MM.1S (cell line): Measurements from ENCODE around the gene CENPM.

ENCODE experiments used
- DNase-seq: peaks from one replicate; pipeline ENCODE4 v3.0.0-alpha.2; 2015
- H2AFZ ChIP-seq: fragments of 300-600 bp; sonication (generic); 2 replicates; pipeline ENCODE4 v1.6.0; 2016; ENCODE audit warnings: antibody characterized with exemption, low read length
- H3F3A ChIP-seq: fragments of 300-600 bp; sonication (generic); 2 replicates; pipeline ENCODE4 v1.6.1; 2016; ENCODE audit warnings: mild to moderate bottlenecking, antibody characterized with exemption, low read length, moderate library complexity, mixed read lengths; ENCODE audit not compliant: insufficient read depth
- H3K27ac ChIP-seq: fragments of 300-600 bp; sonication (generic); 2 replicates; pipeline ENCODE4 v1.5.1; 2016; ENCODE audit warnings: mild to moderate bottlenecking, low read length
- H3K27me3 ChIP-seq: fragments of 300-600 bp; sonication (generic); replicated peaks from 2 replicates; pipeline ENCODE4 v1.6.0; 2016; ENCODE audit warnings: low read length; ENCODE audit not compliant: insufficient read depth
- H3K36me3 ChIP-seq: fragments of 300-600 bp; sonication (generic); replicated peaks from 2 replicates; pipeline ENCODE4 v1.6.1; 2016; ENCODE audit warnings: mild to moderate bottlenecking, low read length, mixed read lengths; ENCODE audit not compliant: insufficient read depth
- H3K4me1 ChIP-seq: fragments of 300-600 bp; sonication (generic); 2 replicates; pipeline ENCODE4 v1.6.1; 2016; ENCODE audit warnings: low read length, mixed read lengths
- H3K4me2 ChIP-seq: fragments of 300-600 bp; sonication (generic); 2 replicates; pipeline ENCODE4 v1.6.0; 2016; ENCODE audit warnings: low read depth, low read length
- H3K4me3 ChIP-seq: fragments of 300-600 bp; sonication (generic); 2 replicates; pipeline ENCODE4 v1.5.1; 2016; ENCODE audit warnings: low read length, mixed read lengths
- H3K79me2 ChIP-seq: fragments of 300-600 bp; sonication (generic); 2 replicates; pipeline ENCODE4 v1.6.1; 2016; ENCODE audit warnings: mixed run types, low read length, mixed read lengths
- H3K9ac ChIP-seq: fragments of 300-600 bp; sonication (generic); 2 replicates; pipeline ENCODE4 v1.6.1; 2016; ENCODE audit warnings: low read length, mixed read lengths
- H3K9me2 ChIP-seq: fragments of 300-600 bp; sonication (generic); replicated peaks from 2 replicates; pipeline ENCODE4 v1.6.1; 2016; ENCODE audit warnings: mild to moderate bottlenecking, low read length, mixed read lengths; ENCODE audit not compliant: insufficient read depth
- H3K9me3 ChIP-seq: fragments of 300-600 bp; sonication (generic); replicated peaks from 2 replicates; pipeline ENCODE4 v1.6.1; 2016; ENCODE audit warnings: mild to moderate bottlenecking, low read length, mixed read lengths; ENCODE audit not compliant: insufficient read depth
- H4K20me1 ChIP-seq: fragments of 300-600 bp; sonication (generic); 2 replicates; pipeline ENCODE4 v1.6.1; 2016; ENCODE audit warnings: mild to moderate bottlenecking, low read length, moderate library complexity, mixed read lengths; ENCODE audit not compliant: insufficient read depth
- EZH2 ChIP-seq: fragments of 300-600 bp; sonication (generic); optimal IDR thresholded peaks from 2 replicates; pipeline ENCODE3; 2017; ENCODE audit warnings: low read depth, mild to moderate bottlenecking, antibody characterized with exemption, low read length, mixed read lengths
- EZH2phosphoT487 ChIP-seq: fragments of 300-600 bp; sonication (generic); IDR thresholded peaks from 2 replicates; pipeline ENCODE4 v1.6.1; 2018; ENCODE audit warnings: antibody characterized with exemption, low read length
- TF ChIP-seq, protein P1 (sequence below): fragments of 300-600 bp; sonication (generic); IDR thresholded peaks from 2 replicates; pipeline ENCODE4 v1.5.1; 2016; ENCODE audit warnings: antibody characterized with exemption, low read length, mixed read lengths

Gene CENPM

GRCh38 chr22:41966607-41967240 lies 19.8 kb upstream of the CENPM start:
- Histone ChIP-seq H3K36me3 (no peaks in the 10 kb centered on the region), H3K4me2 (no peak overlapping the region), H3K9me3 (no peaks in the 10 kb centered on the region), H4K20me1 (no peaks in the 10 kb centered on the region), H3K4me3 (no peak overlapping the region), H3K9me2 (no peaks in the 10 kb centered on the region), H3K4me1 (no peaks in the 10 kb centered on the region), H3K79me2 (no peaks in the 10 kb centered on the region), H3F3A (no peaks in the 10 kb centered on the region), H2AFZ (no peak overlapping the region), H3K27me3 (peaks cover 7% of the 10 kb centered on the region; the same call in 1 of the 2 replicates), H3K9ac (no peak overlapping the region), H3K27ac (no peak overlapping the region)
- TF ChIP-seq, protein P1, sequence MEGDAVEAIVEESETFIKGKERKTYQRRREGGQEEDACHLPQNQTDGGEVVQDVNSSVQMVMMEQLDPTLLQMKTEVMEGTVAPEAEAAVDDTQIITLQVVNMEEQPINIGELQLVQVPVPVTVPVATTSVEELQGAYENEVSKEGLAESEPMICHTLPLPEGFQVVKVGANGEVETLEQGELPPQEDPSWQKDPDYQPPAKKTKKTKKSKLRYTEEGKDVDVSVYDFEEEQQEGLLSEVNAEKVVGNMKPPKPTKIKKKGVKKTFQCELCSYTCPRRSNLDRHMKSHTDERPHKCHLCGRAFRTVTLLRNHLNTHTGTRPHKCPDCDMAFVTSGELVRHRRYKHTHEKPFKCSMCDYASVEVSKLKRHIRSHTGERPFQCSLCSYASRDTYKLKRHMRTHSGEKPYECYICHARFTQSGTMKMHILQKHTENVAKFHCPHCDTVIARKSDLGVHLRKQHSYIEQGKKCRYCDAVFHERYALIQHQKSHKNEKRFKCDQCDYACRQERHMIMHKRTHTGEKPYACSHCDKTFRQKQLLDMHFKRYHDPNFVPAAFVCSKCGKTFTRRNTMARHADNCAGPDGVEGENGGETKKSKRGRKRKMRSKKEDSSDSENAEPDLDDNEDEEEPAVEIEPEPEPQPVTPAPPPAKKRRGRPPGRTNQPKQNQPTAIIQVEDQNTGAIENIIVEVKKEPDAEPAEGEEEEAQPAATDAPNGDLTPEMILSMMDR = peak; percentile 42
- TF ChIP-seq EZH2 = no peak
- peak; percentile 68 for DNase-seq

GRCh38 chr22:41966225-41966606 lies 19.3 kb upstream of the CENPM start:
- Histone ChIP-seq H3K79me2 (no peaks in the 10 kb centered on the region), H3K27ac (no peak overlapping the region), H3K27me3 (0 out of 2 replicates have a peak, but pooled peaks cover 7% of the 10 kb centered on the region), H4K20me1 (no peaks in the 10 kb centered on the region), H3K4me1 (no peaks in the 10 kb centered on the region), H2AFZ (no peak overlapping the region), H3K36me3 (no peaks in the 10 kb centered on the region), H3K4me3 (no peak overlapping the region), H3K9me2 (no peaks in the 10 kb centered on the region), H3K9ac (no peak overlapping the region), H3K4me2 (no peak overlapping the region), H3K9me3 (no peaks in the 10 kb centered on the region), H3F3A (no peaks in the 10 kb centered on the region)
- DNase-seq = no peak
- TF ChIP-seq EZH2phosphoT487 (no peak), EZH2 (no peak)
- TF ChIP-seq, protein P1 = no peak

- no peaks in the 10 kb centered on the region for H3F3A ChIP-seq
- no peak for DNase-seq
- H3K9me2 ChIP-seq = no peaks in the 10 kb centered on the region
- H4K20me1 ChIP-seq = no peaks in the 10 kb centered on the region
- no peak overlapping the region for H2AFZ ChIP-seq
- H3K4me3 ChIP-seq = no peak overlapping the region
- TF ChIP-seq, protein P1 = no peak
- TF ChIP-seq EZH2phosphoT487 (no peak), EZH2 (no peak)
- no peak overlapping the region for H3K27ac ChIP-seq
- 0 out of 2 replicates have a peak, but pooled peaks cover 3% of the 10 kb centered on the region for H3K27me3 ChIP-seq
- no peak overlapping the region for H3K9ac ChIP-seq
- no peak overlapping the region for H3K4me2 ChIP-seq
- no peaks in the 10 kb centered on the region for H3K9me3 ChIP-seq
- H3K36me3 ChIP-seq = no peaks in the 10 kb centered on the region
- H3K79me2 ChIP-seq = no peaks in the 10 kb centered on the region
- H3K4me1 ChIP-seq = peaks cover 9% of the 10 kb centered on the region
These were observed 17.1 kb upstream of the CENPM start for GRCh38 chr22:41964112-41964491.
